ENCODE results near the gene INSL6.
"Not testable (repeated sequence)": the region's sequence is repeated elsewhere in the genome, so short reads cannot be mapped to it uniquely, and the experiment has no call there.

INSL6 gene

GRCh38 chr9:5185220-5185840 lies at the start of gene INSL6:
Gene INSL6 (minus strand): TSS chr9:5185639. CDS start chr9:5185602, 37 bp downstream.
- FAIRE-seq: no peak

GRCh38 chr9:5231212-5231611 lies 45.8 kb upstream of the INSL6 start, which contains the start of gene INSL4:
Gene INSL4 (plus strand): TSS chr9:5231419. CDS start chr9:5231524, 105 bp downstream.
- FAIRE-seq: no peak

GRCh38 chr9:5230554-5230953 lies 45.1 kb upstream of the INSL6 start:
- no peak for FAIRE-seq

DNA sequence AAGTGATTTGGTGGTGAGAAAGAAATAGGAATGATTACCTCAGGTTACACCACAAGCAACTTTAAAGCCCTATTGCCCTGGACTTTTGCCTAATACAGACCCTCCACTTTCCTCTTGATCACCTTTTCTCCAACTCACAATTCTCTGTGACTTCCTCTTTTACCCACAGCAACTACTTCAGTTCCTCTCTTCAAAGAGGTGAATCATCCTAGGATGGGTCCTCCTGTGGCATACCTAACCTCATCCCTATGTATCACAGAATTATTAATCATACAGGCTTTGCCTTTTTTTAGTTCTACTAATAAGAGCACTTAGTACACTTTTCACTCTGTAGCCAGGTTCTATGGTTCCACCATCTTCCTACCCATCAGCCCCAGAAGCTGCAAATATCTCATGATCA lies 19.6 kb upstream of the INSL6 start:
- FAIRE-seq: no peak

GRCh38 chr9:5195463-5195862 lies 10.0 kb upstream of the INSL6 start:
- FAIRE-seq: no peak

DNA sequence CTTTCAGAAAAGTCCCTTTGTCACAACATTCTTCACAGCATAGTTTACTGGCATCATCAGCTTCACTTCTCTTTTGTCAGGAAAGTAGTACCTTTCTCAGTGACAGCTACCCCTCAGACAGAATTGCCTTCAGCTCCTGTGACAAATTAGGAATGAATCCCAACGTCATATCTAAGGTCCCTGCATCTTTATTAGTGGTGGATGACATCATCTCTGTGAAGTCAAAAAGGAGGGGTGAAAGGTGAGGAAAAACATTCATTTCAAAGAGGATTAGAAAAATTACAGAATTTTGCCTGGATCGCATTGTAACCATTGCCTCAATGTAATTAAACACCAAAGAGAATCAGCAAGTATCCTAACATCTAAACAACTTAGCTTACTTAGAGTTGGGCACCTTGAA lies 7.9 kb upstream of the INSL6 start:
- FAIRE-seq: no peak

DNA sequence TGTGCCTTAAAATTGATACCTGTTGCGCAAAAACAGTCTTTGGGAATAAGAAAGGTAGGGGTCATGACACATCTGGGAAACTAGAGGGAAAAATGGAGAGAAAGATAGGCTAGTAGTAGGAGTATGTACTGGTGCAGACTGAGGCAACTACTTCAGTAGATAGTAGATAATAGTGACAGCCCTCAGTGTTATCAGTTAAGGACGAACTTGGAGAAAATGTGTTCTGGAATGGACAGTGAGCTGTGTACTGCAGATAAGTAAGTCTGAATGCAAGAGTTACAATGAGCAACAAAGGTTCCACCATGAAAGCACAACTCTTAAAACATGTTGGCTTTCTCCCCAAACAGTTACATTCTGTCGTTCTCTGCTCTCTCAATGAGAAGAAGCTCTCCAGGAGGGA lies 6.5 kb upstream of the INSL6 start:
- no peak for FAIRE-seq

DNA sequence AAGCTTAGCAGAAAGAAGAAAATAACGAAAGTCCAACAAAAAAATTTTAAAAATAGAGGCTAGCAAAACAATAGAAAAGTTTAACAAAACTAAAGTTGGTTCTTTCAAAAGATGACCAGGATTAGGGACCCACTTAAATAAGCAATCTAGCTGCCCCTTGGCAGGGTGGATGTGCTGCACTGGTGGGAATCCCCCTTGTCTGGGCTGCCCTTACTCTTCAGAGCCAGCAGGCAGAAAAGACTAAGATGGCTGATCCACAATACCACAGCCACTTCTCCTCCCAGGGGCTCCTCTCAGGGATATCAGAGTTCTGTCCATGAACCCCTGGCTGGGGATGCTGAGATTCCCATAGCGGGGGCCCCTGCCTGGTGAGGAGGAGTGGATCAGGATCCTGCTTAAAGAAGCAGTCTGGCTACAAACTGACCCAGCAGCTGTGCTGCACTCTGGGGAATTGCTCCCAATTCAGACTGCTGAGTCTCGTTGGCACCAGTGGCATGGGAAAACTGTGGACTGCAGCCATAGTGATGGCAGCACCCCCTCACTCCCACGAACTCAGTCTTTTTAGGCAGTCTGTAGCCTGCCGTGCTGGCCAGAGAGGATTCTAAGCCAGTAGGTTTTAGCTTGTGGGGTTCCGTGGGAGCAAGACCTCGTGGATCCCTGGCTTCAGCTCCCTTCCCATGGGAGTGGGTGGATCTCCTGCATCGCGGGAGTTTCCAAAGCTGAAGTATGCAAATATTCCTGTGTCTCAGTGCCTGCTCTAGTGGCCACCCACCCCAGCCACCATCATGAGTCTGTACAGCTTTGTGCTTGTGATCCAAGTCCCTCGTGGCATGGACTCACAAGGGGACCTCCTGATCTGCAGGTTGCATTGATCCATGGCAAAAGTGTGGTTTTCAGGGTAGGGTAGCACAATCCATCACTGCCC lies 2.9 kb upstream of the INSL6 start:
- FAIRE-seq: no peak

DNA sequence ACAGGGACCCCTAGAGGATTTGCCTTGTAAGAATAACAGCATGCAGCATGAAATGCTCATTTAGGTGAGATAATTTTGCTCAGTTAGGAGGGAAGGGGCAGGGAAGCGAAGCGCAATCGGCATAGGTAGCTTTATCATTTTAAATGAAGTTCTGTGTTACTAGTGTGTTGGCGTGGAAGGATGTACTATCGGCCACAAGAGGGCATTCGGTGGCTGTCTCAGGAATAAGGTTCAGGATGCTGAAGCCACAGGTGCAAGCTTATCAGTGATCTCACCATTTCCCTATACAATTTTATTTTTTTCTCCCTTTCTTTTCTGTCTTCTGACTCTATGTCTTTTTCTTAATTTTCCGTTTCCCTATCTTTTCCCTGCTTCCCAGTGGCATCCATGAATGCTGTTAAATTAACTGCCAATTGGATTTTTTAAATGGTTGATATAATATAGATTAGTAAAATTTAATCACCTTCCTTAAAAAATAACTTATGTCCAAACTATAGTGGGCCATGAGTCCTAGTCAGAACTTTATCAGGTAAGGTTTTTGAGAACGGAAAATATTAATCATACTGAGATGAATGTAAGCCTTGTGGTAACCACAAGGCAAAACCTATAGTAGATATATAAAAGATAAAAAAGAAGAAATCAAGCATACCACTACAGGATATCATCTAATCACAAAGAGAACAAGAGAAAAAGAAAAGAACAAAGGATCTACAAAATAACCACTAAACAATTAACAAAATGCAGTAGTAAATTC lies 1.2 kb upstream of the INSL6 start:
- FAIRE-seq: peak; percentile 31

GRCh38 chr9:5184776-5185175 lies 663 bp downstream of the INSL6 start:
- no peak for FAIRE-seq

GRCh38 chr9:5180631-5181030 lies 4.8 kb downstream of the INSL6 start:
- not testable (repeated sequence) for FAIRE-seq

GRCh38 chr9:5178126-5178805 lies 7.2 kb downstream of the INSL6 start:
- no peak for FAIRE-seq

DNA sequence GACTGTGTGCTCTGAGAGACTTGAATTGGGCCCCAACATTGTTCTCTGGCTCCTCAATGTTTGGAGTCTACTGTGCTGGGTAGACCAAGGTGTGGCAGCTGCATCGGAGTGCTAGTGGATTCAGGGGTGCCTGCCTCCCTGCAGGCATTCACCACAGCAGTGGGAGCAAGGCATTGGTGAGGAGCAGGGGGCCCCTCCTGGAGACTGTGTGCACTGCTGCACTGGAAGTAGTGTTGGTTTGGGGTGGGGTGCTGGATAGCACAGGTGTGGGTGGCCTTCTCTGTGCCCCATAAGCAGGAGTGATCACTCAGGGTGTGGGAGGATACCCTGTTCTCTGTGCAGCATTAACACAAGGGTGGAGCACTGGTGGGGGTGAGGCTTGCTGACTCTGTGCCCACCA lies 39.2 kb downstream of the INSL6 start:
- FAIRE-seq: no peak

DNA sequence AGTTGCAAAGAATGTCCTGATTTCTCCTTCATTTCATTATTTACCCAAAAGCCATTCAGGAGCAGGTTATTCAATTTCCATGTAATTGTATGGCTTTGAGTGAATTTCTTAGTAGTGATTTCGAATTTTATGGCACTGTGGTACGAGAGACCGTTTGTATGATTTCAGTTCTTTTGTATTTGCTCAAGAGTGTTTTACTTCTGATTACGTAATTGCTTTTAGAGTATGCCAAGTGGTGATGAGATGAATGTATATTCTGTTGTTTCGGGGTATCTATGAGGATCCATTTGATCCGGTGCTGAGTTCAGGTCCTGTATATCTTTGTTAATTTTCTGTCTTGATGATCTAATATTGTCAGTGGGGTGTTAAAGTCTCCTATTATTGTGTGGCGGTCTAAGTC lies 41.2 kb downstream of the INSL6 start:
- FAIRE-seq: no peak

GRCh38 chr9:5140151-5140550 lies 45.3 kb downstream of the INSL6 start:
- no peak for FAIRE-seq

DNA sequence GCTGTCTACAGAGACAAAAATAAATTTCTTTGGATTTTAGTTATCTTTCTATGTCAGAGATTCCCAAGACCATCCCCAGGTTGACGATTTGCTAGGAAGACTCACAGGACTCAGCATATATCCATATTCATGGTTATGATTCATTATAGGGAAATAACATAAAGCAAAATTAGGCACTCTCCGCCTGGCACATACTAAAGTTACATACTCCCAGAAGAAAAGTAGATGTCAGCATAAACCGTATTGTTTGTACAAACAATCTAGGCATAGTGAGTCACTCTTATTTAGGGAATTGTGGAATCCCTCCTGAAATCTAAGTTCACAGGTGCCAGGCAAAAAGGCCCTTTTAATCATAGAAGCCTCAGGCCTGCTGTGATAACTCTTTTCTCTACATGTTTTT lies 62.9 kb downstream of the INSL6 start:
- FAIRE-seq: no peak

- no peak for FAIRE-seq
Observed at GRCh38 chr9:5122116-5122515, 63.3 kb downstream of the INSL6 start.

- FAIRE-seq: no peak
Observed at GRCh38 chr9:5113994-5114748, 71.3 kb downstream of the INSL6 start.
